ACHN (cell line): Measurements from ENCODE around the gene KRTAP1-4.
"Not testable (repeated sequence)": the region's sequence is repeated elsewhere in the genome, so short reads cannot be mapped to it uniquely, and the experiment has no call there.

ENCODE experiments used
- DNase-seq: peaks from one replicate; pipeline ENCODE4 v3.0.0-alpha.2; 2015
- in situ Hi-C: cut with HindIII; loops from 2 replicates; pipeline ENCODE4 v1.10.0; 2017; ENCODE audit warnings: low sequenced_read_pairs, low pct_ligation_motif_present, low pct_unique_long_range_greater_than_20kb

The KRTAP1-4 gene

GRCh38 chr17:41012326-41013120 is 17.5 kb downstream of the KRTAP1-4 start:
- in situ Hi-C loops = no loop called here
- no peak for DNase-seq

DNA sequence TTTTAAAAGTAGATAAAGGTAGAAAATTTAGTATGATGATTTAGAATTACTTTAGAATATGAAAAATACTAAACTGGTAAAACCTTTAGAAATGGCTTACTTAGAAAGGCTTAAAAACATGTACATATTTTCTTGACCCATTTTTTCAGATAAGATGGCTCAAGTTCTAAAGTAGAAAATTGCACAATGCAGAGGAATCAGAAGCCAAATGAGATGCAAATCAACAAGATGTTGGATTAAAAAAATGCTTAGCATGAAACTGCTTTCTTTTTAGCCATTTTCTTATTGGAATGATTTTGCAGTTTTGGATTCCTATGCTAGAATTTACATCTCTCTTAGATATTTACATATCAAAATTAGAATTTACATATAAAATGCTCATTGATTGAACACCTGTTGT is 19.6 kb downstream of the KRTAP1-4 start:
- in situ Hi-C loops = no loop called here
- DNase-seq = no peak

- in situ Hi-C loops = no loop called here
- DNase-seq = no peak
Observed at GRCh38 chr17:41009936-41010335, 20.1 kb downstream of the KRTAP1-4 start.

GRCh38 chr17:41009301-41009760 is 20.7 kb downstream of the KRTAP1-4 start:
- in situ Hi-C loops = no loop called here
- no peak for DNase-seq

DNA sequence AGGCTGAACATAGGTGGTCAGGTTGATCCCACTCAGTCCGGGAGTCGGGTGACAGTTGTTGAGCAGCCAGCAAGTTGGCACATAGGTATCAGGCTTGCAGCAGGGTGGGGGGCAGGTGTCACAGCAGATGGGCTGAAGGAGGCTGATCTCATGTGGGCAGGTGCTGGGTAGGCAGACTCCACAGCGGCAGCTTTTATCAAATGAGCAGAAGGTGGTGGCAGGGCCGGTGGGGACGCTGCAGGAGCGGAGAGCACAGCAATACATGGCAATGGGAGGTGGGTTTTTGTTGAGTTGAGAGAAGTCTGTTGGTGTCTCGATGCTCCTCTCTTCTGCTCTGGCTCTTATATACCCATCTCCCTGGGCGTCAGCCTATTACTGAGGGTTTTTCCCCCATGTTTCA is 21.2 kb downstream of the KRTAP1-4 start, which contains the start of gene KRTAP3-1:
Gene KRTAP3-1, minus strand, starts transcription at position 318 of the 400 bp plus-strand sequence. Its CDS starts 54 bp downstream, at position 264.
- DNase-seq = no peak
- in situ Hi-C loops = no loop called here

DNA sequence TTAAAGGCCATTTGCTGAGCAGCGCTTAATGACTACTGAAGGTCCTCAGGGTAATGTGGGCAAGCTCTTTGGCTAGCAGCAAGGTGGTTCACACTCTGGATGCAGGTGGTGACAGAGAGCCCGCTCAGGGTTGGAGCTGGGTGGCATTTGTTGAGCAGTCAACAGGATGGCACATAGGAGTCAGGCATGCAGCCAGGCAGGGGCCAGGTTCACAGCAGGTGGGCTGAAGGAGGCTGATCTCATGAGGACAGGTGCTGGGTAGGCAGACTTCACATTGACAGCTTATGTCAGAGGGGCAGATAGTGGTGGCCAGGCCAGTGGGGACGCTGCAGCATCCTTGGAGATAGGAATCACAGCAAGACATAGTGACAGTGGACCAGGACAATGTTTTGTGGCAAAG is 25.6 kb downstream of the KRTAP1-4 start:
- no peak for DNase-seq
- in situ Hi-C loops = no loop called here

GRCh38 chr17:41003926-41004325 is 26.1 kb downstream of the KRTAP1-4 start:
- no peak for DNase-seq
- in situ Hi-C loops = no loop called here

DNA sequence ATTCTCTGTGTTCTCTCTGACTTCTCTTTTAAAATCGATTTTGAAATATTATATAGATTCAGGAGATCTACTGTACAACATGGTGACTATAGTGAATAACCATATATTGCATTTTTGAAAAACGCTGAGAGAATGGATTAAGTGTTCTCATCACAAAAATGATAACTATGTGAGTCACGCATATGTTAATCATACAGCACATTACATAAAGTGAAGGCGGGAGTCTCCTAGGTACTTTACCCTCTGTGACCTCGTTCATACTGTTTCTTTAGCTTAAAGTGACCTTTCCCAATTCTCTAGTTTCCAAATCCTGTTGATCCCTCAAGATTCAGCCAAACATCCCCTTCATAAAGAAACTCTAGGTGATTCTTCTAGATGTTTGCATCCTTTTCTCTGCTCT is 27.2 kb downstream of the KRTAP1-4 start:
- in situ Hi-C loops = no loop called here
- DNase-seq = no peak

DNA sequence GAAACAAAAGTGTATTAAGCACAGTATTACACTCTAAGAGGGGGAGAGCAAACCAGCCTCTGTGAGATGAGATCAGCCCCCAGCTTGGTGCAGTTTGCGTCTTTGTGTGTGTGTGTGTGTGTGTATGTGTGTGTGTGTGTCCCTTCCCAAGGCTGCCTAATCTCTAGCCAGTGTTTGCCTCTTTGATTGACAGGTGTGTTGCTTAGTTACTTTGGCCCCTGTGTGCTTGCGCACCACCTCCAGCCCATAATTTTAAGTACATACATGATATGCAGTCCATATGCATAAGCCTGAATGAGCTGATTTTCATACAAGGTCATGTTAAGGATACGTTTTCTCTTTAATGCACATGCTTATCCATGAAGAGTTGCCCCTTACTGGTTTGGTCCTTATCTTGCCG is 28.2 kb downstream of the KRTAP1-4 start:
- no peak for DNase-seq
- in situ Hi-C loops = no loop called here

DNA sequence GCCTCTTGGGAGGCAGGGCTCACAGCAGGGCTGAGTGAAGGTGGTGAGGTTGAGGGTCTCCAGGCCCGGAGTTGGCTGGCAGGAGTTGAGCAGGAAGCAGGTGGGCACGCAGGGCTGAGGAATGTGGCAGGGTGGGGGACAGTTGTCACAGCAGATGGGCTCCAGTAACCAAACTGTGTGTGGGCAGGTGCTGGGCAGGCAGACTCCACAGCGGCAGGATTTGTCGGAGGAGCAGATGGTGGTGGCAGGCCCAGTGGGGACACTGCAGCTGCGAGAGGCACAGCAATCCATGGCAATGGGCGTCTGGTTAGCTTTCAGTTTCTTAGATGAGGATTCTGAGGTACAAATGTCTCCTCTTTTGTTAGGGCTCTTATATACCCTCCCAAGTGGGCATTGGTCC is 30.4 kb downstream of the KRTAP1-4 start, which contains the start of gene KRTAP3-2:
Gene KRTAP3-2, minus strand, starts transcription at position 344 of the 400 bp plus-strand sequence. Its CDS starts 53 bp downstream, at position 291.
- DNase-seq, in situ Hi-C loops: not testable (repeated sequence)

GRCh38 chr17:40997361-40997760 is 32.6 kb downstream of the KRTAP1-4 start:
- in situ Hi-C loops = no loop called here
- no peak for DNase-seq

DNA sequence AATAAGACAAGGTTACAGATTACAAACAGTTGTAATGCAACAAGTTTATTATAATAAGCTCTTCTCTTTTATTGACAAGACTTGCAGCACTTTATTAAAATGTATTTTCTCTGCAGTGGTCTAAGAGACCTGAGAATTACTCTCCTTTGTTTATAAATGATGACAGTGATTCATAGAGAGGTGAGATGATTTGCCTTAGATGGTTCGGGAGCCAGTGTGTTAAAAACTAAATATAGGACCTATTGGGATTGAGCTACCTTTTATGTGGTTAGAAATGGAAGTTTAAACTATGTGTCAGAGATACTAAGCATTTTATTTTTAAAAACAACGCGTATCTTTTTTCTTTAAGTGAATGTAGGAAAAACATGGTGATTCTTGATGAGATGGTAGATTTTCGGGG is 33.2 kb downstream of the KRTAP1-4 start:
- in situ Hi-C loops = no loop called here
- no peak for DNase-seq

- DNase-seq = no peak
- in situ Hi-C loops = no loop called here
Observed at GRCh38 chr17:40995116-40995515, 34.9 kb downstream of the KRTAP1-4 start.

- no peak for DNase-seq
- in situ Hi-C loops = no loop called here
Observed at GRCh38 chr17:40993839-40994238, 36.2 kb downstream of the KRTAP1-4 start, which contains the start of gene KRTAP3-3. KRTAP3-3 (minus strand) TSS chr17:40994164; CDS start chr17:40994097, 67 bp downstream.

DNA sequence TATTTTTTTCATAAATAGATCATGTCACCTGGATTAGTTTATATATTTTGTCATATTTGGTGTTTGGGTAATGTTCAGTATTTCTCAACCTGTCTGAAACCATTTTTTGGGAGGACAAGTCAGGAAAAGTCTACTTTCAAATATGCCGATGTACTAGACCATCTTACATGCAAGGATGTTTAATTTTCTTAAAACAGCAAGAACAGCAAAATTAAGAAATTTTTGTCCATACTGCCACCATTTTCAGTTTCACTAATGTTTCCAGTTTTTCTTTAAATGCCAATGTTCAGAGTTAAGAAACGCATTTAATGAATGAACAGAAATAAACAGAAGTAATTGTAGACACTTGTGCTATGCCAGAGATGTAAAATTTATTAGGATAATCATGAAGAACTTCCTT is 36.9 kb downstream of the KRTAP1-4 start:
- no peak for DNase-seq
- in situ Hi-C loops = no loop called here

DNA sequence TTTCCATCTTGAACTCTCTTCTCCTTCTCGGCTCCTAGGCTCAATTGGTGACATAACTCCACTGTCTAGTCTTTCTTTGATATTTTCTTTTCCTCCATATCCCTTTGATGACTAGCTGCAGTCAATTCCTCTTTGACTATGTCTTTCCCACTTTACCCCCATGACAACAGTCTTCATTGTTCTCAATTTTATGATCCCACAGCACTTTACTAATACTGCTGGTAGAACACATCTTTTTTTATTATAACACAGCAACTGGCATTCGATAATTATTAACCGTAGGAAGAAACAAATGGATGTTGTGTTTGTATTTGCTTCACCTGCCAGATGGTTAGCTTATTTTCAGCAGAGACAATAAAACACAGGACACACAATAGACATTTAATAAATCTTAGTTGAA is 37.3 kb downstream of the KRTAP1-4 start:
- no peak for DNase-seq
- in situ Hi-C loops = no loop called here

DNA sequence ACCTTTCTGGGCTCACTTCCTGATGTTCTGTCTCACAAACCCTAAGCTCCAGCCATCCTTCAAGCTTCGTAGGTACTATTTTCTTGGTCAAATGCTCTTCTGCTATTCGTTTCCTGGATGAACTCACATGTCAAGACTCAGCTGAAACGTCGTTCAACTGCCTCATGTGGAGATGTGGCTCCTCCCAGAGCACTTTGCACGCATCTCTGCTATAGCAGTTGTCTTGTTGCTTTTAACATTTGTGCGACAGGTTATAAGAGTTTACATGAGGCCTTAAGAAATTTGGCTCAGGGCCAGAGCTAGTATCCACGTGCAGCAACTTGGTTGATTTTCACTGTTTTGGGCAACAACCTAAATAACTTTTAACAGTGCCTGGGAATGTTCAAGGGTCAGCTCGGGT is 43.1 kb downstream of the KRTAP1-4 start:
- in situ Hi-C loops = no loop called here
- DNase-seq = no peak

DNA sequence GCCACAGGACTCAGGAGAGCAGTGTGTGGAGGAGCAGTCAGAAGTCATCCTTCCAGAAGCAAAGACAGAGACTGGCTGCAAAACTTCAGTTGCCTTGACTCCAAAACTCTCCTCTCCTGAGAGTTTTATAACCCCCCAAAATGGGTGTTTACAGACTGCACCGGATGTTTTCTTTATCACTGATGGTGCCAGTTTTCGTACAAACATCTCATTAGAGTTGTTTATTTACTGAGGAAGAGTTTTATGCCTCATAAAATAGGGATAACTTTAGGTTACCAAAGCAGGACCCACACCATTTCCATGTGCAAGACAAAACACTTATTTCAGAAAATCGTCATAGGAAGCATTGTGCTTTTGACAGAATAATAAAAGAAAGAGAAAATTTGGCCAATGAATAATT is 45.8 kb downstream of the KRTAP1-4 start, which contains the start of gene KRT40:
Gene KRT40, minus strand, starts transcription at position 101 of the 400 bp plus-strand sequence. Its CDS starts 53 bp downstream, at position 48.
- in situ Hi-C loops = no loop called here

GRCh38 chr17:40981115-40981514 is 48.9 kb downstream of the KRTAP1-4 start:
- in situ Hi-C loops = no loop called here
- DNase-seq = no peak

More for the DNA sequence above, 45.8 kb downstream of the KRTAP1-4 start, which contains the start of gene KRT40:
- no peak for DNase-seq

DNA sequence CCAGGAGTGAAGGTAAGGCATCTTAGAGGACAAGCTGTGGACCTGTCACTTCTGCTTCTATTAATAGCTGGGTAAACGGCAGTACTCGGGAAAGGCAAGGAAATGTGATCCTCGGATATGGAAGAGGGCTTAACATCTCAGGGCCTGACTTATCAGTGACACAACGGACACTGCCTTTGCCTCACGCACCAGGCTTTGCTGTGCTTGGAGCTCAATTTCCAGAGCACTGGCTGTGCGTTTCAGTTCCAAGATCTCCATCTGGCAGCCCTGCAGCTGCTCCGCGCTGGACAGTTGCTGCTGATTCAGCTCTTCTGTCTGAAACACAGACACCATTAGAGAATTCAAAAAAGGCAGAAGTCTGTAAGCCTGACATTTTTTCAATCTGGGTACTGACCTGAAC is 49.4 kb downstream of the KRTAP1-4 start:
- DNase-seq = no peak
- in situ Hi-C loops = no loop called here
